GM23338 (cell line): ENCODE results near the gene MALRD1. TPM values are rescaled to one million over a fixed set of nuclear protein-coding genes. Genes with fewer than 3 reads are reported as not detected.

Source experiments
- ATAC-seq: fragments of 200-7000 bp; cut with Tn5 transposase; 3 replicates; pipeline ENCODE4 v1.9.1; 2020
- DNase-seq: peaks from one replicate; pipeline ENCODE4 v3.0.0-alpha.2; 2015; ENCODE audit warnings: low spot score
- H2AFZ ChIP-seq: fragments of 200-600 bp; sonication (generic); 2 replicates; pipeline ENCODE4 v1.8.0; 2016; ENCODE audit warnings: antibody characterized with exemption, mild to moderate bottlenecking, moderate library complexity
- H3F3A ChIP-seq: fragments of 200-600 bp; sonication (generic); replicated peaks from 2 replicates; pipeline ENCODE4 v1.8.0; 2017; ENCODE audit warnings: antibody characterized with exemption, mixed run types, low read depth
- H3K27ac ChIP-seq: fragments of 200-600 bp; sonication (generic); 2 replicates; pipeline ENCODE4 v1.6.1; 2016; ENCODE audit warnings: low read depth
- H3K27me3 ChIP-seq: fragments of 200-600 bp; sonication (generic); 2 replicates; pipeline ENCODE4 v1.8.0; 2016; ENCODE audit warnings: mild to moderate bottlenecking, mixed run types, moderate library complexity; ENCODE audit not compliant: insufficient read depth
- H3K36me3 ChIP-seq: fragments of 200-600 bp; sonication (generic); 2 replicates; pipeline ENCODE4 v1.8.0; 2016; ENCODE audit warnings: mild to moderate bottlenecking; ENCODE audit not compliant: insufficient read depth
- H3K4me1 ChIP-seq: fragments of 200-600 bp; sonication (generic); 2 replicates; pipeline ENCODE4 v1.8.0; 2016; ENCODE audit warnings: mild to moderate bottlenecking, moderate library complexity; ENCODE audit not compliant: insufficient read depth
- H3K4me2 ChIP-seq: fragments of 200-600 bp; sonication (generic); 2 replicates; pipeline ENCODE4 v1.7.1; 2017; ENCODE audit warnings: mixed run types
- H3K4me3 ChIP-seq: fragments of 200-600 bp; sonication (generic); 2 replicates; pipeline ENCODE4 v1.6.1; 2016; ENCODE audit warnings: mixed run types
- H3K79me2 ChIP-seq: fragments of 200-600 bp; sonication (generic); replicated peaks from 2 replicates; pipeline ENCODE4 v1.8.0; 2017; ENCODE audit warnings: mild to moderate bottlenecking; ENCODE audit not compliant: insufficient read depth
- H3K9me2 ChIP-seq: fragments of 200-600 bp; sonication (generic); 2 replicates; pipeline ENCODE4 v1.8.0; 2017; ENCODE audit not compliant: insufficient read depth
- H4K20me1 ChIP-seq: fragments of 200-600 bp; sonication (generic); replicated peaks from 2 replicates; pipeline ENCODE4 v1.8.0; 2017; ENCODE audit warnings: mild to moderate bottlenecking; ENCODE audit not compliant: insufficient read depth
- H3K27ac Mint-ChIP-seq: 2 replicates; pipeline ENCODE4 v1.8.0; 2020; ENCODE audit warnings: inconsistent platforms, mild to moderate bottlenecking, moderate library complexity, mixed read lengths
- H3K27me3 Mint-ChIP-seq: 3 replicates; pipeline ENCODE4 v1.8.0; 2022; ENCODE audit warnings: low read depth, mild to moderate bottlenecking, moderate library complexity, mixed read lengths, inconsistent platforms; ENCODE audit not compliant: insufficient read depth, poor library complexity
- H3K36me3 Mint-ChIP-seq: 3 replicates; pipeline ENCODE4 v1.8.0; 2021; ENCODE audit warnings: low read depth, mild to moderate bottlenecking, inconsistent platforms, moderate library complexity, mixed read lengths
- H3K4me1 Mint-ChIP-seq: 3 replicates; pipeline ENCODE4 v1.8.0; 2020; ENCODE audit warnings: mild to moderate bottlenecking, inconsistent platforms, mixed read lengths
- H3K4me3 Mint-ChIP-seq: 3 replicates; pipeline ENCODE4 v1.8.0; 2021; ENCODE audit warnings: moderate library complexity, mild to moderate bottlenecking, inconsistent platforms, mixed read lengths
- H3K9me3 Mint-ChIP-seq: 3 replicates; pipeline ENCODE4 v1.8.0; 2020; ENCODE audit warnings: moderate library complexity, mild to moderate bottlenecking, inconsistent platforms, mixed read lengths
- ETS1 ChIP-seq: IDR thresholded peaks from 2 replicates; pipeline ENCODE4 v1.6.1; 2016; ENCODE audit warnings: antibody characterized with exemption
- EZH2 ChIP-seq: fragments of 200-600 bp; sonication (generic); IDR thresholded peaks from one replicate; pipeline ENCODE4 v1.8.0; 2017; ENCODE audit warnings: antibody characterized with exemption, mild to moderate bottlenecking, low read depth; ENCODE audit not compliant: unreplicated experiment
- EZH2phosphoT487 ChIP-seq: fragments of 200-600 bp; sonication (generic); IDR thresholded peaks from one replicate; pipeline ENCODE4 v1.8.1; 2018; ENCODE audit warnings: antibody characterized with exemption; ENCODE audit not compliant: unreplicated experiment
- JUNB ChIP-seq: IDR thresholded peaks from one replicate; pipeline ENCODE4 v1.6.1; 2016; ENCODE audit warnings: antibody characterized with exemption; ENCODE audit not compliant: unreplicated experiment
- POLR2AphosphoS5 ChIP-seq: IDR thresholded peaks from 2 replicates; pipeline ENCODE4 v1.6.1; 2016; ENCODE audit warnings: antibody characterized with exemption, low read depth
- STAT1 ChIP-seq: IDR thresholded peaks from one replicate; pipeline ENCODE4 v1.6.1; 2016; ENCODE audit warnings: antibody characterized with exemption; ENCODE audit not compliant: unreplicated experiment
- ZNF114 ChIP-seq: fragments of 250-450 bp; sonication (Bioruptor Pico); IDR thresholded peaks from 2 replicates; pipeline ENCODE4 v1.5.0; 2020; ENCODE audit warnings: mild to moderate bottlenecking, moderate library complexity
- ZNF331 ChIP-seq: fragments of 250-450 bp; sonication (Bioruptor Pico); IDR thresholded peaks from 2 replicates; pipeline ENCODE4 v1.5.0; 2020; ENCODE audit warnings: low read depth, mild to moderate bottlenecking, moderate library complexity
- polyA plus RNA-seq: library from polyadenylated mRNA; unstranded; fragments of >200 nt; fragmentation: Nextera tagmentation; extraction: Ambion mirVana; gene quantifications from 2 replicates; pipeline ENCODE4 v1.2.1, GENCODE V29; 2016
- total RNA-seq: library from RNA; depleted of rRNA; stranded (reverse); fragments of >200 nt; shearing (Covaris generic); gene quantifications from 2 replicates; pipeline ENCODE4 v1.2.3, GENCODE V29; 2014
- TF ChIP-seq, protein P1 (sequence below), 2 experiments: fragments of 200-600 bp in 1 of 2; sonication (generic) in 1 of 2; conservative IDR thresholded peaks; 2 replicates each; pipeline versions ENCODE4 v1.5.1 to v1.6.1; 2016 to 2017; ENCODE audit warnings: antibody characterized with exemption in 2 of 2, low read depth in 2 of 2, mild to moderate bottlenecking in 2 of 2, moderate library complexity in 1 of 2
- TF ChIP-seq, protein P2 (sequence below): IDR thresholded peaks from one replicate; pipeline ENCODE4 v1.6.1; 2018; ENCODE audit warnings: antibody characterized with exemption; ENCODE audit not compliant: unreplicated experiment
- TF ChIP-seq, protein P3 (sequence below): fragments of 250-450 bp; sonication (Bioruptor Pico); IDR thresholded peaks from 2 replicates; pipeline ENCODE4 v1.5.0; 2020; ENCODE audit warnings: mild to moderate bottlenecking, moderate library complexity

The MALRD1 gene
- total and polyA plus RNA-seq, 2 experiments from 2014 or later, result 0.42 to 1.9 TPM

- Histone ChIP-seq H3K4me1 (no peaks in the 10 kb centered on the region), H3K27ac (no peak overlapping the region), H3K27me3 (no peaks in the 10 kb centered on the region), H4K20me1 (no peaks in the 10 kb centered on the region), H3K79me2 (no peaks in the 10 kb centered on the region), H3F3A (no peaks in the 10 kb centered on the region), H3K36me3 (no peaks in the 10 kb centered on the region), H3K9me2 (0 out of 2 replicates have a peak, but pooled peaks cover 3% of the 10 kb centered on the region), H3K4me2 (no peak overlapping the region), H2AFZ (no peak overlapping the region), H3K4me3 (no peak overlapping the region)
- no peak overlapping the region for H3K4me3 Mint-ChIP-seq
- H3K4me1 Mint-ChIP-seq, result no peaks in the 10 kb centered on the region
- H3K27ac Mint-ChIP-seq, result no peak overlapping the region
- no peaks in the 10 kb centered on the region for H3K27me3 Mint-ChIP-seq
- DNase-seq (no peak), ATAC-seq (no peak)
- TF ChIP-seq EZH2phosphoT487 (no peak), ZNF114 (CRISPR knock-in tag) (no peak), EZH2 (no peak), POLR2AphosphoS5 (no peak), STAT1 (no peak), JUNB (no peak), ZNF331 (CRISPR knock-in tag) (no peak), ETS1 (no peak)
- TF ChIP-seq, protein P1, sequence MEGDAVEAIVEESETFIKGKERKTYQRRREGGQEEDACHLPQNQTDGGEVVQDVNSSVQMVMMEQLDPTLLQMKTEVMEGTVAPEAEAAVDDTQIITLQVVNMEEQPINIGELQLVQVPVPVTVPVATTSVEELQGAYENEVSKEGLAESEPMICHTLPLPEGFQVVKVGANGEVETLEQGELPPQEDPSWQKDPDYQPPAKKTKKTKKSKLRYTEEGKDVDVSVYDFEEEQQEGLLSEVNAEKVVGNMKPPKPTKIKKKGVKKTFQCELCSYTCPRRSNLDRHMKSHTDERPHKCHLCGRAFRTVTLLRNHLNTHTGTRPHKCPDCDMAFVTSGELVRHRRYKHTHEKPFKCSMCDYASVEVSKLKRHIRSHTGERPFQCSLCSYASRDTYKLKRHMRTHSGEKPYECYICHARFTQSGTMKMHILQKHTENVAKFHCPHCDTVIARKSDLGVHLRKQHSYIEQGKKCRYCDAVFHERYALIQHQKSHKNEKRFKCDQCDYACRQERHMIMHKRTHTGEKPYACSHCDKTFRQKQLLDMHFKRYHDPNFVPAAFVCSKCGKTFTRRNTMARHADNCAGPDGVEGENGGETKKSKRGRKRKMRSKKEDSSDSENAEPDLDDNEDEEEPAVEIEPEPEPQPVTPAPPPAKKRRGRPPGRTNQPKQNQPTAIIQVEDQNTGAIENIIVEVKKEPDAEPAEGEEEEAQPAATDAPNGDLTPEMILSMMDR (conservative IDR thresholded peaks at IDR 0.05; ENCODE audit: low read depth in 2 of 2), result no peak
- TF ChIP-seq, protein P2, sequence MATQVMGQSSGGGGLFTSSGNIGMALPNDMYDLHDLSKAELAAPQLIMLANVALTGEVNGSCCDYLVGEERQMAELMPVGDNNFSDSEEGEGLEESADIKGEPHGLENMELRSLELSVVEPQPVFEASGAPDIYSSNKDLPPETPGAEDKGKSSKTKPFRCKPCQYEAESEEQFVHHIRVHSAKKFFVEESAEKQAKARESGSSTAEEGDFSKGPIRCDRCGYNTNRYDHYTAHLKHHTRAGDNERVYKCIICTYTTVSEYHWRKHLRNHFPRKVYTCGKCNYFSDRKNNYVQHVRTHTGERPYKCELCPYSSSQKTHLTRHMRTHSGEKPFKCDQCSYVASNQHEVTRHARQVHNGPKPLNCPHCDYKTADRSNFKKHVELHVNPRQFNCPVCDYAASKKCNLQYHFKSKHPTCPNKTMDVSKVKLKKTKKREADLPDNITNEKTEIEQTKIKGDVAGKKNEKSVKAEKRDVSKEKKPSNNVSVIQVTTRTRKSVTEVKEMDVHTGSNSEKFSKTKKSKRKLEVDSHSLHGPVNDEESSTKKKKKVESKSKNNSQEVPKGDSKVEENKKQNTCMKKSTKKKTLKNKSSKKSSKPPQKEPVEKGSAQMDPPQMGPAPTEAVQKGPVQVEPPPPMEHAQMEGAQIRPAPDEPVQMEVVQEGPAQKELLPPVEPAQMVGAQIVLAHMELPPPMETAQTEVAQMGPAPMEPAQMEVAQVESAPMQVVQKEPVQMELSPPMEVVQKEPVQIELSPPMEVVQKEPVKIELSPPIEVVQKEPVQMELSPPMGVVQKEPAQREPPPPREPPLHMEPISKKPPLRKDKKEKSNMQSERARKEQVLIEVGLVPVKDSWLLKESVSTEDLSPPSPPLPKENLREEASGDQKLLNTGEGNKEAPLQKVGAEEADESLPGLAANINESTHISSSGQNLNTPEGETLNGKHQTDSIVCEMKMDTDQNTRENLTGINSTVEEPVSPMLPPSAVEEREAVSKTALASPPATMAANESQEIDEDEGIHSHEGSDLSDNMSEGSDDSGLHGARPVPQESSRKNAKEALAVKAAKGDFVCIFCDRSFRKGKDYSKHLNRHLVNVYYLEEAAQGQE, result no peak
- TF ChIP-seq, protein P3, sequence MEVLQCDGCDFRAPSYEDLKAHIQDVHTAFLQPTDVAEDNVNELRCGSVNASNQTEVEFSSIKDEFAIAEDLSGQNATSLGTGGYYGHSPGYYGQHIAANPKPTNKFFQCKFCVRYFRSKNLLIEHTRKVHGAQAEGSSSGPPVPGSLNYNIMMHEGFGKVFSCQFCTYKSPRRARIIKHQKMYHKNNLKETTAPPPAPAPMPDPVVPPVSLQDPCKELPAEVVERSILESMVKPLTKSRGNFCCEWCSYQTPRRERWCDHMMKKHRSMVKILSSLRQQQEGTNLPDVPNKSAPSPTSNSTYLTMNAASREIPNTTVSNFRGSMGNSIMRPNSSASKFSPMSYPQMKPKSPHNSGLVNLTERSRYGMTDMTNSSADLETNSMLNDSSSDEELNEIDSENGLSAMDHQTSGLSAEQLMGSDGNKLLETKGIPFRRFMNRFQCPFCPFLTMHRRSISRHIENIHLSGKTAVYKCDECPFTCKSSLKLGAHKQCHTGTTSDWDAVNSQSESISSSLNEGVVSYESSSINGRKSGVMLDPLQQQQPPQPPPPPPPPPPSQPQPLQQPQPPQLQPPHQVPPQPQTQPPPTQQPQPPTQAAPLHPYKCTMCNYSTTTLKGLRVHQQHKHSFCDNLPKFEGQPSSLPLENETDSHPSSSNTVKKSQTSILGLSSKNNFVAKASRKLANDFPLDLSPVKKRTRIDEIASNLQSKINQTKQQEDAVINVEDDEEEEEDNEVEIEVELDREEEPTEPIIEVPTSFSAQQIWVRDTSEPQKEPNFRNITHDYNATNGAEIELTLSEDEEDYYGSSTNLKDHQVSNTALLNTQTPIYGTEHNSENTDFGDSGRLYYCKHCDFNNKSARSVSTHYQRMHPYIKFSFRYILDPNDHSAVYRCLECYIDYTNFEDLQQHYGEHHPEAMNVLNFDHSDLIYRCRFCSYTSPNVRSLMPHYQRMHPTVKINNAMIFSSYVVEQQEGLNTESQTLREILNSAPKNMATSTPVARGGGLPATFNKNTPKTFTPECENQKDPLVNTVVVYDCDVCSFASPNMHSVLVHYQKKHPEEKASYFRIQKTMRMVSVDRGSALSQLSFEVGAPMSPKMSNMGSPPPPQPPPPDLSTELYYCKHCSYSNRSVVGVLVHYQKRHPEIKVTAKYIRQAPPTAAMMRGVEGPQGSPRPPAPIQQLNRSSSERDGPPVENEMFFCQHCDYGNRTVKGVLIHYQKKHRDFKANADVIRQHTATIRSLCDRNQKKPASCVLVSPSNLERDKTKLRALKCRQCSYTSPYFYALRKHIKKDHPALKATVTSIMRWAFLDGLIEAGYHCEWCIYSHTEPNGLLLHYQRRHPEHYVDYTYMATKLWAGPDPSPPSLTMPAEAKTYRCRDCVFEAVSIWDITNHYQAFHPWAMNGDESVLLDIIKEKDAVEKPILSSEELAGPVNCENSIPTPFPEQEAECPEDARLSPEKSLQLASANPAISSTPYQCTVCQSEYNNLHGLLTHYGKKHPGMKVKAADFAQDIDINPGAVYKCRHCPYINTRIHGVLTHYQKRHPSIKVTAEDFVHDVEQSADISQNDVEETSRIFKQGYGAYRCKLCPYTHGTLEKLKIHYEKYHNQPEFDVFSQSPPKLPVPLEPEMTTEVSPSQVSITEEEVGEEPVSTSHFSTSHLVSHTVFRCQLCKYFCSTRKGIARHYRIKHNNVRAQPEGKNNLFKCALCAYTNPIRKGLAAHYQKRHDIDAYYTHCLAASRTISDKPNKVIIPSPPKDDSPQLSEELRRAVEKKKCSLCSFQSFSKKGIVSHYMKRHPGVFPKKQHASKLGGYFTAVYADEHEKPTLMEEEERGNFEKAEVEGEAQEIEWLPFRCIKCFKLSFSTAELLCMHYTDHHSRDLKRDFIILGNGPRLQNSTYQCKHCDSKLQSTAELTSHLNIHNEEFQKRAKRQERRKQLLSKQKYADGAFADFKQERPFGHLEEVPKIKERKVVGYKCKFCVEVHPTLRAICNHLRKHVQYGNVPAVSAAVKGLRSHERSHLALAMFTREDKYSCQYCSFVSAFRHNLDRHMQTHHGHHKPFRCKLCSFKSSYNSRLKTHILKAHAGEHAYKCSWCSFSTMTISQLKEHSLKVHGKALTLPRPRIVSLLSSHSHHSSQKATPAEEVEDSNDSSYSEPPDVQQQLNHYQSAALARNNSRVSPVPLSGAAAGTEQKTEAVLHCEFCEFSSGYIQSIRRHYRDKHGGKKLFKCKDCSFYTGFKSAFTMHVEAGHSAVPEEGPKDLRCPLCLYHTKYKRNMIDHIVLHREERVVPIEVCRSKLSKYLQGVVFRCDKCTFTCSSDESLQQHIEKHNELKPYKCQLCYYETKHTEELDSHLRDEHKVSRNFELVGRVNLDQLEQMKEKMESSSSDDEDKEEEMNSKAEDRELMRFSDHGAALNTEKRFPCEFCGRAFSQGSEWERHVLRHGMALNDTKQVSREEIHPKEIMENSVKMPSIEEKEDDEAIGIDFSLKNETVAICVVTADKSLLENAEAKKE (CRISPR knock-in tag), result no peak
- H3K9me3 Mint-ChIP-seq, result no peaks in the 10 kb centered on the region
- no peaks in the 10 kb centered on the region for H3K36me3 Mint-ChIP-seq
Measured at GRCh38 chr10:19570120-19570519, 521.5 kb downstream of the MALRD1 start.
